Vagina (tissue), 2 donors: ENCODE data around the gene CYP2B6. TPM values are rescaled to one million over a fixed set of nuclear protein-coding genes. Genes with fewer than 3 reads are reported as not detected.
"Not testable (repeated sequence)": the region's sequence is repeated elsewhere in the genome, so short reads cannot be mapped to it uniquely, and the experiment has no call there.

Experiments used
- DNase-seq, 2 donors: peaks; one replicate each; pipeline ENCODE4 v3.0.0-alpha.2; 2017; ENCODE audit errors: extremely low spot score in 2 of 2
- H3K27ac ChIP-seq: fragments of 200-600 bp; sonication (generic); one replicate; pipeline ENCODE4 v1.5.1; 2019
- H3K27me3 ChIP-seq: fragments of 200-600 bp; sonication (generic); one replicate; pipeline ENCODE4 v1.5.1; 2019
- H3K36me3 ChIP-seq, 2 donors: fragments of 200-600 bp; sonication (generic); one replicate each; pipeline ENCODE4 v1.5.1; 2017 to 2019
- H3K4me1 ChIP-seq: fragments of 200-600 bp; sonication (generic); one replicate; pipeline ENCODE4 v1.5.1; 2019
- H3K4me3 ChIP-seq, 2 donors: fragments of 200-600 bp; sonication (generic); 1 replicate in 1 of 2; 2 replicates in 1 of 2; pipeline ENCODE4 v1.5.1; 2016 to 2019
- H3K9me3 ChIP-seq: fragments of 200-600 bp; sonication (generic); one replicate; pipeline ENCODE4 v1.5.1; 2019
- POLR2A ChIP-seq, 2 donors: fragments of 450-650 bp; IDR thresholded peaks; one replicate each; pipeline ENCODE4 v1.6.1; 2017; ENCODE audit warnings: antibody characterized with exemption in 2 of 2, mild to moderate bottlenecking in 2 of 2, moderate library complexity in 2 of 2
- POLR2AphosphoS5 ChIP-seq, 2 donors: sonication (generic); formaldehyde crosslinking; IDR thresholded peaks; one replicate each; pipeline ENCODE4 v1.9.0; 2017; ENCODE audit warnings: antibody characterized with exemption in 2 of 2, mild to moderate bottlenecking in 2 of 2, low read depth in 1 of 2; ENCODE audit not compliant: insufficient read depth in 1 of 2
- intact Hi-C: fragments of 100-400 bp; cut with DNase I; formaldehyde crosslinking; loops from one replicate; pipeline ENCODE4 v1.15.1; 2023
- total RNA-seq: library from RNA; depleted of rRNA; stranded (reverse); fragments of >200 nt; gene quantifications from one replicate; pipeline ENCODE4 v1.2.3, GENCODE V29; 2016
- TF ChIP-seq, protein P1 (sequence below), 3 experiments: fragments of 450-650 bp in 2 of 3; fragments of 200-600 bp in 1 of 3; sonication (generic) in 1 of 3; IDR thresholded peaks; one replicate each; pipeline ENCODE4 v1.5.1; 2017 to 2019; ENCODE audit warnings: antibody characterized with exemption in 3 of 3, mild to moderate bottlenecking in 2 of 3, moderate library complexity in 2 of 3

CYP2B6 gene
- total RNA-seq, 1 donor from 2014 or later = not detected

GRCh38 chr19:40989453-40989852 is 1.6 kb upstream of the CYP2B6 start:
- Histone ChIP-seq H3K27ac (no peak overlapping the region), H3K9me3 (no peaks in the 10 kb centered on the region), H3K27me3 (no peaks in the 10 kb centered on the region), H3K4me1 (no peaks in the 10 kb centered on the region), H3K36me3 (no peaks in the 10 kb centered on the region), H3K4me3 (no peak overlapping the region)
- TF ChIP-seq POLR2A (IDR thresholded peaks at IDR 0.05) (no peak), POLR2AphosphoS5 (IDR thresholded peaks at IDR 0.05; ENCODE audit: insufficient read depth in 1 of 2, low read depth in 1 of 2) (no peak)
- TF ChIP-seq, protein P1, sequence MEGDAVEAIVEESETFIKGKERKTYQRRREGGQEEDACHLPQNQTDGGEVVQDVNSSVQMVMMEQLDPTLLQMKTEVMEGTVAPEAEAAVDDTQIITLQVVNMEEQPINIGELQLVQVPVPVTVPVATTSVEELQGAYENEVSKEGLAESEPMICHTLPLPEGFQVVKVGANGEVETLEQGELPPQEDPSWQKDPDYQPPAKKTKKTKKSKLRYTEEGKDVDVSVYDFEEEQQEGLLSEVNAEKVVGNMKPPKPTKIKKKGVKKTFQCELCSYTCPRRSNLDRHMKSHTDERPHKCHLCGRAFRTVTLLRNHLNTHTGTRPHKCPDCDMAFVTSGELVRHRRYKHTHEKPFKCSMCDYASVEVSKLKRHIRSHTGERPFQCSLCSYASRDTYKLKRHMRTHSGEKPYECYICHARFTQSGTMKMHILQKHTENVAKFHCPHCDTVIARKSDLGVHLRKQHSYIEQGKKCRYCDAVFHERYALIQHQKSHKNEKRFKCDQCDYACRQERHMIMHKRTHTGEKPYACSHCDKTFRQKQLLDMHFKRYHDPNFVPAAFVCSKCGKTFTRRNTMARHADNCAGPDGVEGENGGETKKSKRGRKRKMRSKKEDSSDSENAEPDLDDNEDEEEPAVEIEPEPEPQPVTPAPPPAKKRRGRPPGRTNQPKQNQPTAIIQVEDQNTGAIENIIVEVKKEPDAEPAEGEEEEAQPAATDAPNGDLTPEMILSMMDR (IDR thresholded peaks at IDR 0.05) = no peak
- no peak for DNase-seq
- intact Hi-C loops = no loop called here

- DNase-seq = no peak
- H3K27me3 ChIP-seq = no peaks in the 10 kb centered on the region
- H3K36me3 ChIP-seq = no peaks in the 10 kb centered on the region
- no peak overlapping the region for H3K4me3 ChIP-seq
- intact Hi-C loops = no loop called here
- TF ChIP-seq, protein P1 (IDR thresholded peaks at IDR 0.05) = no peak
- TF ChIP-seq POLR2A (IDR thresholded peaks at IDR 0.05) (no peak), POLR2AphosphoS5 (IDR thresholded peaks at IDR 0.05; ENCODE audit: insufficient read depth in 1 of 2, low read depth in 1 of 2) (no peak)
- no peak overlapping the region for H3K27ac ChIP-seq
- H3K4me1 ChIP-seq = no peaks in the 10 kb centered on the region
- no peaks in the 10 kb centered on the region for H3K9me3 ChIP-seq
Measured at GRCh38 chr19:40995355-40995754, 4.3 kb downstream of the CYP2B6 start.

DNA sequence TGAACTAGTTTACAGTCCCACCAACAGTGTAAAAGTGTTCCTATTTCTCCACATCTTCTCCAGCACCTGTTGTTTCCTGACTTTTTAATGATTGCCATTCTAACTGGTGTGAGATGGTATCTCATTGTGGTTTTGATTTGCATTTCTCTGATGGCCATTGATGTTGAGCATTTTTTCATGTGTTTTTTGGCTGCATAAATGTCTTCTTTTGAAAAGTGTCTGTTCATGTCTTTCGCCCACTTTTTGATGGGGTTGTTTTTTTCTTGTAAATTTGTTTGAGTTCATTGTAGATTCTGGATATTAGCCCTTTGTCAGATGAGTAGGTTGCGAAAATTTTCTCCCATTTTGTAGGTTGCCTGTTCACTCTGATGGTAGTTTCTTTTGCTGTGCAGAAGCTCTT is 7.9 kb downstream of the CYP2B6 start:
- H3K4me3 ChIP-seq, H3K27me3 ChIP-seq, H3K27ac ChIP-seq, H3K4me1 ChIP-seq, H3K9me3 ChIP-seq, intact Hi-C loops, H3K36me3 ChIP-seq, DNase-seq: not testable (repeated sequence)

GRCh38 chr19:41000310-41000737 is 9.2 kb downstream of the CYP2B6 start:
- no peak for DNase-seq
- intact Hi-C loops = no loop called here

DNA sequence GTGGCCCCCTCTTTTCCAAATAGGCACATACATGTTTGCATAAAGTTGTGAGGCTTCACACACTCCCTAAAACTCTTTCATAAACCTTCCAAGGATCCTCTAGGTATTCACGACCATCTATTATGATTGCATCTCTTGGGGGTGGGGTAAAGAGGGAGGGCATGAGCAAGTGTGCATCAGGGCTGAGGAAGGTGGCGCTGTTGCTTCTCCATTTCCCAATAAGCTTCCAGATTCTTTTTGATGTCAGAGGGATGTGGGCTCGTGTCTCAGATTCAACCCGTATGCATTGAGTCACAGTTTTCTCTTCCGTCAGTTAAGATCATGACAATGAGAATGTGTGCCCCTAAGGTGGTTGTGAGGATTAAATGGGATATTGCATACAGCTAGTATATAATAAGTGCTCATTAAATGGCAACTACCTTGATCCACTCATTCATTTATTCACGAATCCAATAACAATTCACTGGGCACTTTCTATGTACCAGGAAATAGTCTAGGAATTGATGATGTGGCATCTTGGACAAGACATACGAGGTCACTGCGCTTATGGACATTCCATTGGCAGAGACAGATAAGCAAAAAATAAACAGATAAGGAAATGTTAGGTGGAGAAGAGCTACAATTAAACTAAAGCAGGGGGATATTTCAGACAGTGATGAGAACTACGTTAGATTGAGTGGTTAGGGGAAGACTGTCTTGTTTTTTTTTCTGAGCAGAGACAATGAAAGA is 10.3 kb downstream of the CYP2B6 start:
- no peak for TF ChIP-seq POLR2AphosphoS5 (IDR thresholded peaks at IDR 0.05; ENCODE audit: insufficient read depth in 1 of 2, low read depth in 1 of 2)
- TF ChIP-seq POLR2A (IDR thresholded peaks at IDR 0.05) = no peak
- TF ChIP-seq, protein P1 (IDR thresholded peaks at IDR 0.05) = no peak
- DNase-seq = no peak
- H3K36me3 ChIP-seq = no peaks in the 10 kb centered on the region

More at GRCh38 chr19:41000310-41000737, 9.2 kb downstream of the CYP2B6 start:
- no peak overlapping the region for H3K4me3 ChIP-seq
- H3K27me3 ChIP-seq = no peaks in the 10 kb centered on the region
- no peaks in the 10 kb centered on the region for H3K36me3 ChIP-seq
- no peak overlapping the region for H3K27ac ChIP-seq
- no peaks in the 10 kb centered on the region for H3K4me1 ChIP-seq
- H3K9me3 ChIP-seq = no peaks in the 10 kb centered on the region
- TF ChIP-seq POLR2A (IDR thresholded peaks at IDR 0.05) (no peak), POLR2AphosphoS5 (IDR thresholded peaks at IDR 0.05; ENCODE audit: insufficient read depth in 1 of 2, low read depth in 1 of 2) (no peak)
- TF ChIP-seq, protein P1 (IDR thresholded peaks at IDR 0.05) = no peak

DNA sequence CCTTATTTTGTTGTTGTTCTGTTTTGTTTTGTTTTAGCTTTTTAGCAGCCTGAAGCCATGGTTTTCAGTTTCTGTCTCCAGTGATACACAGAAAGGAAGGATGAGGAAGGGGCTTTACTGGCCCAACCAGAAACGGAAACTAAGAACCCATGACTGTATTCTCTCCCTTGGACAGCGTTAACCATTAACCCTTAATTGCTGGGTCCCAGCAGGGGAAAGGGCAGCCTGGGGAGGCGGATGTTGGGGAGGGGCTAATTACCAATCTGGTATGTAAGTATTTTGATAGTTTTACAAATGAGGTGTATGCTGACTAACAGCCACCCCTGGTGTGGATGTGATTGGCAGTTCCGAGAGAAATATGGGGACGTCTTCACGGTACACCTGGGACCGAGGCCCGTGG is 12.6 kb downstream of the CYP2B6 start:
- DNase-seq, H3K4me1 ChIP-seq, H3K27ac ChIP-seq, H3K9me3 ChIP-seq, H3K4me3 ChIP-seq, intact Hi-C loops, H3K27me3 ChIP-seq, H3K36me3 ChIP-seq: not testable (repeated sequence)

More for the DNA sequence above, 10.3 kb downstream of the CYP2B6 start:
- H3K4me3 ChIP-seq = no peak overlapping the region
- intact Hi-C loops = no loop called here
- H3K27me3 ChIP-seq = no peaks in the 10 kb centered on the region
- H3K4me1 ChIP-seq = no peaks in the 10 kb centered on the region
- no peak overlapping the region for H3K27ac ChIP-seq
- no peaks in the 10 kb centered on the region for H3K9me3 ChIP-seq
